ENCODE results near the gene NAXD. TPM values are rescaled to one million over a fixed set of nuclear protein-coding genes. Genes with fewer than 3 reads are reported as not detected.

Gene NAXD
- total and polyA plus RNA-seq, 2 experiments from 2014 or later: 16.9 to 18.5 TPM

- TF ChIP-seq ZNF462 (CRISPR knock-in tag; IDR thresholded peaks at IDR 0.05) (no peak), STAT1 (IDR thresholded peaks at IDR 0.05; ENCODE audit: unreplicated experiment) (no peak), NANOG (IDR thresholded peaks at IDR 0.05; ENCODE audit: borderline replicate concordance) (no peak), CTCF (conservative IDR thresholded peaks at IDR 0.05; ENCODE audit: low read depth in 2 of 2) (no peak), CREB1 (CRISPR knock-in tag; IDR thresholded peaks at IDR 0.05; ENCODE audit: low read depth) (no peak), REST (IDR thresholded peaks at IDR 0.05; ENCODE audit: unreplicated experiment) (no peak)
Observed at GRCh38 chr13:110687736-110688135, 72.4 kb downstream of the NAXD start (continued).

Data from GM23338 (cell line).